AG10803 (cell line): Measurements from ENCODE around the gene LEUTX.

Source experiments
- DNase-seq: peaks from one replicate; pipeline ENCODE4 v3.0.0; 2010; ENCODE audit warnings: low read depth
- H3K4me3 ChIP-seq: 2 replicates; pipeline ENCODE4 v1.5.1; 2011; ENCODE audit warnings: mild to moderate bottlenecking, low read length, control low read depth
- CTCF ChIP-seq: conservative IDR thresholded peaks from 2 replicates; pipeline ENCODE4 v1.5.1; 2011; ENCODE audit warnings: mild to moderate bottlenecking, low read length, control low read depth, inconsistent platforms

The LEUTX gene

GRCh38 chr19:39828015-39828653 lies 49.5 kb downstream of the LEUTX start:
- no peak for DNase-seq
- no peak for TF ChIP-seq CTCF
- H3K4me3 ChIP-seq, result no peak overlapping the region

DNA sequence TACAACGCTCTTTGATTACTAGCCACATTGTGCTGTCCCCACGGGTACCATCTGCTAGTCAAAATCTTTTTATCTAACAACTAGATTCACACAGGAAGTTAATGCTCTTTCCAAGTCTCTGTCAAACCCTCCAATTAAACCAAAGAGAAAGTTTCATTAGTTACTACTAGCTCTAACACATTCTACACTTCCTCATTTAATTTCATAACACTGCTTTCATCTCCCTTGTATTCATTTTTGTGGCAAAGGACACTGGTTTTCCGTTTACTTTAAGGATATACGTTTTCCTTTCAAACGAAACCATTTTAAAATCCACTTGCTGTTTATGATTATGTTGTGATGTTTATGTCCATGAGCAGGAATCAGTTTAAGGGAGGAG lies 50.0 kb downstream of the LEUTX start:
- no peak overlapping the region for H3K4me3 ChIP-seq
- DNase-seq, result no peak
- TF ChIP-seq CTCF, result no peak

- no peak for DNase-seq
- TF ChIP-seq CTCF, result no peak
- H3K4me3 ChIP-seq, result no peak overlapping the region
Observed at GRCh38 chr19:39829702-39830275, 51.1 kb downstream of the LEUTX start.

DNA sequence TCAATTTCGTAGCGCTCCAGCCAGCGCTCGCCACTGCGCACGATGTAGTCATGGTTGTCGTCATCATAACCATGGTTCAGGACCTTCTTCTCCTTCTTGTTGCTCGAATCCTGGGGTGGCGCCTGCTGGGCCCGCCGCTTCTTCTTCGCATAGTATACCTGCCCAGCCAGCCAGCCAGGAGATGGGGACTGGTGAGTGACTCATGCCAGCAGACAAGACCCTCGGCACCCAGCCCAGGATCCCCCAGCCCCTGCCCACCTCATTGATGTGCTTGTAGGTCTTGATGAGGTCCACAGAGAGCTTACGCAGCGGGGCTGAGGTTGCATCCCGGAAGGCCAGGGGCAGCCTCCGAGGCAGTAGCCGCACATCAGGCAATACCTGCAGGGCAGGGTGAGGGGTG lies 51.8 kb downstream of the LEUTX start:
- DNase-seq, result no peak
- H3K4me3 ChIP-seq, result no peak overlapping the region
- TF ChIP-seq CTCF, result no peak

DNA sequence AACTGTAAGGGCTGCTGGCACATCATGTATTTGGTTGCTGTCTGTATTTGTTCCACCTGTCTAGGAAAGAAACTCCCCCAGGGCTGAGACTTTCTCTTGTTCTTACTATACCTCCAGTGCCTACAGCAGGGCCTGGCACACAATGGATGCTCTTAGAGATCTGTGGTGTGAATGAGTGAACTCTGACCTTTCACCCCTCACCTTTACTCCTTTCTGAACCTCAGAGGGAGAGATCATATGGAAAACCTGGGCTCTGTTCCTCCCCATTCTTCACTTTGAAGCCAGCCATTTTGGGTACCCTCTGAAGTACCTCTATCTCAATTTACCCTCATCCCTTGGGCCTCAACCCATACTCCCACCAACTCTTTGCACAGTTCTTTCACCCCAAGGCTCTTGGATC lies 52.2 kb downstream of the LEUTX start:
- no peak for TF ChIP-seq CTCF

DNA sequence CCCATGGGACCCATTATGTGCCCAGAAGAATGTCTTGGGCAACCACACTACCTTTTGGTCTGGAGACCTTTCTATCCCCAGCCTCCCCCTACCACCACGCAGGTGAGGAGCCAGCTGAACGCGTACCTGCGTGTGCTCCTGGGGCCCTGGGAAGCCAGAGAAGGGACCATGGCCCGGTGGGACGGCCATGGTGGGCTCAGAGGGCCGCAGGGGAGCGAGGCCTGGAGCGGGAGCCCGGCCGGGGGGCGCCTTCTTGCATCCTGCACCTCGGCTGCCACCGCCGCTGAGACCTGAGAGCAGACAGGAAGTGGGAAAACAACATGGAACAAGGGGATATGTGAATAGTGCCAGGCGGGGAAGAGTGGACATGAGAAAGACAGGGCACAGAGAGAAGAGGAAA lies 53.0 kb downstream of the LEUTX start:
- no peak for DNase-seq
- no peak overlapping the region for H3K4me3 ChIP-seq
- TF ChIP-seq CTCF, result no peak

More for the DNA sequence above, 52.2 kb downstream of the LEUTX start:
- H3K4me3 ChIP-seq, result no peak overlapping the region
- DNase-seq, result no peak

DNA sequence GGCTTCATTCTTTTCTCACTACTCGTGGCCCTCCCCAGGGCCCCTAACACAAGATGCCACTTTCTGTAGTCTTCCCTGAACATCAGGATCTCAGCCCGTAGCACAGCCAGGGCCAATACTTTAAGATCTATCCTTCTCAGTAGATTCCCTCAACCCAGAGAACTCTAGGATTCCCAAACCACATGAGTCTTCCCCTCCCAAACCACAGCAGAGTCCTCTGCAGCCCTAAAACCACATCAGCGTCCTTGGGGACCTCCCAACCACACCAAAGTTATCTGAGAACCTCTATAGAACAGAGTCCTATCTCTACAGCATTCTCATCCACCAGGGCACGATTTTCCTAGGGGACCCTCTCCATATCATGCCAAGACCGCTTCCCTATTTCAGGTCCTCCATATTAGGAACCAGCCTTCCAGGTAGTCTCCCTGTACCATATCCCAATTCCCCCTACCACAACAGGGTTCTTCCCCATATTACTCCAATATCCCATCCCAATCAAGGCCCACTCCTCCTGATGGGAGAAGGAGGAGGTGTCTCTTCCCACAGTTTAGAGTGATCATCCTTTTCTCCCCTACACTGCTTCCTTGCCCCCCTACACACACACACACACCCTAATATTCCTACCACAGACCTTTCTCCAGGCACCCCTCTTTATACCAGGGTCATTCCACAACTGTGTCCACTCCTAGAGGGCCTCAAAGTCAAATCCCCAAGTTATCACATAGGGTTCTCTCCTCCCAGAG lies 53.9 kb downstream of the LEUTX start:
- DNase-seq, result peak; percentile 18
- peak overlapping the region; percentile 92 for H3K4me3 ChIP-seq
- TF ChIP-seq CTCF, result no peak
